Tibial artery (tissue), 4 donors: ENCODE measurements around the gene INTS7.

ENCODE experiments used
- DNase-seq, 2 donors: peaks; one replicate each; pipeline ENCODE4 v3.0.0-alpha.2; 2019
- H3K27ac ChIP-seq, 2 donors: fragments of 200-600 bp; sonication (generic) in 1 of 2; 1 replicate in 1 of 2; 2 replicates in 1 of 2; pipeline ENCODE4 v1.5.1; 2018 to 2019; ENCODE audit warnings: mild to moderate bottlenecking in 1 of 2
- H3K27me3 ChIP-seq, 2 donors: fragments of 200-600 bp; sonication (generic) in 1 of 2; one replicate each; pipeline versions ENCODE4 v1.5.1 to v1.6.0; 2016 to 2019
- H3K36me3 ChIP-seq, 3 donors: fragments of 200-600 bp; sonication (generic) in 2 of 3; one replicate each; pipeline ENCODE4 v1.5.1; 2016 to 2019; ENCODE audit warnings: mild to moderate bottlenecking in 2 of 3
- H3K4me1 ChIP-seq, 4 donors: fragments of 200-600 bp; sonication (generic) in 2 of 4; 1 replicate in 3 of 4; 2 replicates in 1 of 4; pipeline ENCODE4 v1.5.1; 2016 to 2019
- H3K4me3 ChIP-seq, 2 donors: fragments of 200-600 bp; sonication (generic) in 1 of 2; 1 replicate in 1 of 2; 2 replicates in 1 of 2; pipeline ENCODE4 v1.5.1; 2018 to 2019; ENCODE audit warnings: mild to moderate bottlenecking in 2 of 2
- H3K9me3 ChIP-seq, 3 donors: fragments of 200-600 bp; sonication (generic) in 1 of 3; one replicate each; pipeline ENCODE4 v1.5.1; 2016 to 2019
- intact Hi-C: fragments of 100-400 bp; cut with DNase I; formaldehyde crosslinking; loops from one replicate; pipeline ENCODE4 v1.15.0; 2023; ENCODE audit warnings: low total_unique reads
- TF ChIP-seq, protein P1 (sequence below), 2 experiments: fragments of 200-600 bp in 1 of 2; fragments of 450-650 bp in 1 of 2; IDR thresholded peaks; one replicate each; pipeline ENCODE4 v1.5.1; 2017 to 2019; ENCODE audit warnings: antibody characterized with exemption in 2 of 2, mild to moderate bottlenecking in 1 of 2, moderate library complexity in 1 of 2

The INTS7 gene

DNA sequence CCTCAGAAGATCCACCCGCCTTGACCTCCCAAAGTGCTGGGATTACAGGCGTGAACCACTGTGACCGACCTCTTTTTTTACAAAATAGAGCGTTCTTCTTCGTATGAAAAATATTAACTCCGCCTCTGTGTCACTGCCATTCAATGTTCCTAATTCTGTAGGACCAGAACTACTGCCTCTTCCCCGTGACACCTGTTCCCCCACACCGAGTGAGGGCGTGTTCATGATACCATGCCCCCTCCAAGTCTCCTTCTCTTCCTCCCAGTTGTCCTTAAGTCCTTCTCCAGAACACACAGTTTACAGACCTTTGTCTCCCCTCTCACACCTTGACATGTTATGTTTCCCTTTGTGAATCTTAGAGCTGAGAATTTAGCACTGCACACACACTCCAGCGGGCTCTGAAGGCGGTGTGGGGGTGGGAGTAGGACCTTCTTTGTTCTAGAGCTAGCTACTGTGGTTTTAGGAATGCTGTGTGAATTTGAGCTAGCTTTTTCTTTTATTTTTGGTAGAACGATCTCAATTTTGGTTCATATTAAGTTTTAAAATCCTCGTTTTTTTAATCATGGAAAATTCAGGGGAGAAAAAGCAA lies 122.4 kb downstream of the INTS7 start:
- H3K9me3 ChIP-seq = no peaks in the 10 kb centered on the region
- TF ChIP-seq, protein P1, sequence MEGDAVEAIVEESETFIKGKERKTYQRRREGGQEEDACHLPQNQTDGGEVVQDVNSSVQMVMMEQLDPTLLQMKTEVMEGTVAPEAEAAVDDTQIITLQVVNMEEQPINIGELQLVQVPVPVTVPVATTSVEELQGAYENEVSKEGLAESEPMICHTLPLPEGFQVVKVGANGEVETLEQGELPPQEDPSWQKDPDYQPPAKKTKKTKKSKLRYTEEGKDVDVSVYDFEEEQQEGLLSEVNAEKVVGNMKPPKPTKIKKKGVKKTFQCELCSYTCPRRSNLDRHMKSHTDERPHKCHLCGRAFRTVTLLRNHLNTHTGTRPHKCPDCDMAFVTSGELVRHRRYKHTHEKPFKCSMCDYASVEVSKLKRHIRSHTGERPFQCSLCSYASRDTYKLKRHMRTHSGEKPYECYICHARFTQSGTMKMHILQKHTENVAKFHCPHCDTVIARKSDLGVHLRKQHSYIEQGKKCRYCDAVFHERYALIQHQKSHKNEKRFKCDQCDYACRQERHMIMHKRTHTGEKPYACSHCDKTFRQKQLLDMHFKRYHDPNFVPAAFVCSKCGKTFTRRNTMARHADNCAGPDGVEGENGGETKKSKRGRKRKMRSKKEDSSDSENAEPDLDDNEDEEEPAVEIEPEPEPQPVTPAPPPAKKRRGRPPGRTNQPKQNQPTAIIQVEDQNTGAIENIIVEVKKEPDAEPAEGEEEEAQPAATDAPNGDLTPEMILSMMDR (IDR thresholded peaks at IDR 0.05) = no peak
- no peak overlapping the region for H3K27ac ChIP-seq
- H3K36me3 ChIP-seq = no peaks in the 10 kb centered on the region
- no peak for DNase-seq
- peaks cover 0 to 6% (median 3%) of the 10 kb centered on the region in 4 donors for H3K4me1 ChIP-seq
- no peaks in the 10 kb centered on the region for H3K27me3 ChIP-seq
- H3K4me3 ChIP-seq = no peak overlapping the region
- intact Hi-C loops = no loop called here

DNA sequence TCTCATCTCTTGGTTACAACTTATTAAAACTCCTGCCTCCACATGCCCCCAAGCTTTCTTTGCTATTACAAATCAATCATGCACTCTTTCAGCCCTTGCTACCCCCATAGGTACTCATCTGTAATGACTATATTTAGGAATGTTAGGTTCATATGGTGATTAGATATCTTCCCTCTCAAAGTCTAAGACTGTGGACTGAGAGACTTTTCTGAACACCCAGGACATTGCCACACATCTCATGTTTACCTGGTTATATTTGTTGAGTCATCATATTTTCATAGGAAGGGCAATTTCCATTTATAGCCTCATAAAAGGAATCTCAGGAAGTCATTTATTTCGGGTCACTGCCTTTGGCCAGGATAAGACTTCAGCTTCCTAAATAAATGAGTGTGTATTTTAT lies 123.3 kb downstream of the INTS7 start:
- intact Hi-C loops = no loop called here
- TF ChIP-seq, protein P1 (IDR thresholded peaks at IDR 0.05) = no peak
- no peaks in the 10 kb centered on the region for H3K27me3 ChIP-seq
- H3K4me3 ChIP-seq = no peak overlapping the region
- no peak overlapping the region for H3K27ac ChIP-seq
- no peak for DNase-seq
- no peaks in the 10 kb centered on the region for H3K4me1 ChIP-seq
- no peaks in the 10 kb centered on the region for H3K9me3 ChIP-seq
- H3K36me3 ChIP-seq = no peaks in the 10 kb centered on the region

DNA sequence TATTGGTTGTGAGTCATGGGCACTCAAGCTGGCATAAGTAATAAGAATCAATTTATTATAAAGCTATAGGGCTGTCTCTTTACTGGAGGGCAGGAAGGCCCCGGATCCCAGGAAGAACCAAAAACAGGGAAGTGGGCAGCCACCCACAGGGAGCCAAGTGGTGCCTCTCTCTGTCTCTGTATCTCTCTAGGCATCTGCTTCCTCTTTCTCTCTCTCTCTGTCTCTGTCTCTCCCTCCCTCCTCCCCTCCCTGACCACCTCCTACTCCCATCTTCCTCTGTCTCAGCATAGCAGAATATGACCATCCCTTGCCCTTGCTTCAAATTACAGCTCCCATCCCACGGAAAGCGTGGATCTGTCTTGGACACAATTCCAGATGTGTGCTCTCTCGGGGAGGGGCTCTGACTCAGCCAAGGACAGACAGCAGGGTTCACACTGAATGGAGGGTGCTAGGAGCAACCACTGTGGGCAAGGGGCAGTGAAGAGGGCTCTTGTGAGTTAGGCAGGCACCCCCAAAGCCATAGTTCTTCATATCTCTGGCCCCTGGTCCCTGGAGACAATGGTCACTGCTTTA lies 124.4 kb downstream of the INTS7 start:
- H3K27me3 ChIP-seq = no peaks in the 10 kb centered on the region
- H3K4me1 ChIP-seq = no peaks in the 10 kb centered on the region
- intact Hi-C loops = no loop called here
- TF ChIP-seq, protein P1 (IDR thresholded peaks at IDR 0.05) = no peak
- no peaks in the 10 kb centered on the region for H3K9me3 ChIP-seq
- DNase-seq = no peak
- no peaks in the 10 kb centered on the region for H3K36me3 ChIP-seq
- H3K27ac ChIP-seq = no peak overlapping the region
- no peak overlapping the region for H3K4me3 ChIP-seq

DNA sequence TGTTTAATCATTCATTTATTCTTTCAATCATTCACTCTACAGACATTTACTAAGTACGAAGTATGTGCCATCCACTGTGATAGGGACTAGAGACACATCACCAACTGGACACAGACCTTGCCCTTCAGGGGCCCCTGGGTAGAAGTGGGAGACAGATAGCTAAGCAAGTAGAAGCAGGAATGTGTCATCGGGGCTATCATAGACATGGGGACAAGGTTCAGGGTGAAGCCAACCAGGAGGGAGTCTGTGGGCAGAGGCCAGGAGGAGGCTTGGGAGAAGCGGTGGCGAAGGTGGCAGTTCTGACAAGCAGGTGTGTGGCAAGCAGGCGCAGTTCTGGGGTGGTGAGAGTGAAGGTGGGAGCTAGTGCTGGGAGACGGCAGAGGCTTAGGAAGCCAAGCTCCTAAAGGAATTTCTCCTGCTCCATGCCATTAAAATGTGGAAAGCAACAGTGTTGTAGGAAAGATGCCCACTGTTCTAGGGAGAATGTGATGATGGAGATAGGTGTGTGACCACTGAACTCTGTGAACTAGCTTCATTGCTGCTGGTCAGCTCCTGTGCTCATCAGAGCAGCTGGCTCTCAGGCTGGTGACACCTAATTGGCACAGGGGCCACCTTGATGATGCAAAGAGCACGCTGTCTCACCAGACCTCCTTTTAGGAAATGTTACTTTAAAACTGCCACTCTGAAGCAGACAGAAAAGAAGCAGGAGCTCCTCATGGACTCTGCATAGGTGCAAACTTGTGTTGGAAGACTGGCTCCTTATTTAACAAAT lies 125.1 kb downstream of the INTS7 start:
- H3K27ac ChIP-seq = no peak overlapping the region
- H3K4me3 ChIP-seq = no peak overlapping the region
- H3K4me1 ChIP-seq = no peaks in the 10 kb centered on the region
- H3K9me3 ChIP-seq = no peaks in the 10 kb centered on the region
- H3K36me3 ChIP-seq = no peaks in the 10 kb centered on the region
- intact Hi-C loops = no loop called here
- no peak for DNase-seq
- TF ChIP-seq, protein P1 (IDR thresholded peaks at IDR 0.05) = no peak
- H3K27me3 ChIP-seq = no peaks in the 10 kb centered on the region

DNA sequence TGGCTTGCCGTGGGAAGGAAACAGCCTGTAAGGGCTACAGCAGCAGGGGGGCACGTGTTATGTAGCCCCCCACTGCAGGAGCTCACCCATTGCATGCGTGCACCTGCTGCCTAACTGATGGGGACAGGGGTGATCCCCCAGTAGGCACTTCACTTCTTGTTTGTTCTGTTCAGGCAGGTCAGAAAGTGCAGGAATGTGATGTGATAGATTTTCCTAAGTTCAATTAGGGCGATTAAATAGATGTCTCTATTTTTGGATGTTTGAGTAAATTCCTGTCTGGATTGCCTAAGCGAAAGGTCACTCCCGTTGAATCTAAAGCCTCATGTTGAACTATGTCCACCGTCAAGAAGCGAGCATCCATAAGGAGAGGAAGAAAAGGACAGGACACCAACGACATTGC lies 126.0 kb downstream of the INTS7 start:
- H3K9me3 ChIP-seq = no peaks in the 10 kb centered on the region
- H3K27ac ChIP-seq = no peak overlapping the region
- H3K27me3 ChIP-seq = no peaks in the 10 kb centered on the region
- no peaks in the 10 kb centered on the region for H3K36me3 ChIP-seq
- DNase-seq = no peak
- H3K4me1 ChIP-seq = no peaks in the 10 kb centered on the region
- TF ChIP-seq, protein P1 (IDR thresholded peaks at IDR 0.05) = no peak
- intact Hi-C loops = no loop called here
- no peak overlapping the region for H3K4me3 ChIP-seq
